ENCODE measurements around the gene PITPNC1.
"Not testable (repeated sequence)": the region's sequence is repeated elsewhere in the genome, so short reads cannot be mapped to it uniquely, and the experiment has no call there.

Gene PITPNC1

GRCh38 chr17:67491009-67491680 lies 114.1 kb downstream of the PITPNC1 start:
- DNase-seq: no peak

GRCh38 chr17:67491681-67492024 lies 114.6 kb downstream of the PITPNC1 start:
- no peak for DNase-seq

- no peak for DNase-seq
Measured at GRCh38 chr17:67492251-67492740, 115.2 kb downstream of the PITPNC1 start.

DNA sequence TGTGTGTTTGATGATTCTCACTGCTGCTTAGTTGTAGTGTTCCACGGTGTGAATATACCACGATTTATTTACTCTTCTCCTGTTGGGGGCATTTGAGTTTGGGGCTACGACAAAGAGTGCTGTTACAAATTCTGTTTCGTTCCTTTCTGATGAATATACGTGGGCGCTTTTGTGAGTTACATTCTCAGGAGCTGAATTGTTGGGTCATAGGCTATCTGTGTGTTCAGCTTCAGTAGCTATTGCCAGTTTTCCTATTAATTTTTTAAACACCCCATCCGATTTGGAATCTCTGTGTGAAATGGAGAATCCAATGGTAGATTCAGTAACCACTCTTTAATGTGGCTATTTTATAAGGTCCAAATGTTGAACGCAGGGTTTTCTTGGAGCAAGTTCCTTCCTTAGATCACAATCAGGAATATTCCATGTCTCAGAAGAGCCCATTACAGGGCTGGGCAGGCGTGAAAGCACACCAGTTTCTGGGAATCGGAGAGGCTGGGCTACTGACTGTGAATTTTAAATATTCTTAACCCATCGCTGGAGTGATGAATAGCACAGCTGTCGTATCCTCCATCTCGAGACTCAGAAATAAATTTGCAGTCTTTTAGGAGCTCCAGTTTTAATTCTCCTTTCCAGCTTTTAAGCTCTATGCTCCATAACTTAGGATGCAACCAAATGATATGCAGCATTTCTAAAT lies 115.9 kb downstream of the PITPNC1 start:
- DNase-seq: no peak

DNA sequence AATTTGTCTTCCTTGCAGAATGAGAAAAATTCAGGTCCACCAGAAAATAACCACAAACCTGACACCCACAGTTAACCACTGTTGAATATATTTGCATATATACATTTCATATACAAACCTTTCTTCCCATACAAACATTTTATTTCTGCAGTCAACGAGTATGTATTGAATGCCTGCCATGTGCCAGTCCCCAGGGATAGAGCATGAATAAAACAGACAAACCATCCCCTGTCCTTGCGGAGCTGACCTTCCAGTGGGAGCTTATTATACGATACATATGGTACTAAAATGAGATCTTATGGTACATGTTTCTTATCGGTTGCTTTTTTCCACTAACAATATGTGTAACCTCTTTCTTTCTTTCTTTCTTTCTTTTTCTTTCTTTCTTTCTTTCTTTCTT lies 116.7 kb downstream of the PITPNC1 start:
- no peak for DNase-seq

DNA sequence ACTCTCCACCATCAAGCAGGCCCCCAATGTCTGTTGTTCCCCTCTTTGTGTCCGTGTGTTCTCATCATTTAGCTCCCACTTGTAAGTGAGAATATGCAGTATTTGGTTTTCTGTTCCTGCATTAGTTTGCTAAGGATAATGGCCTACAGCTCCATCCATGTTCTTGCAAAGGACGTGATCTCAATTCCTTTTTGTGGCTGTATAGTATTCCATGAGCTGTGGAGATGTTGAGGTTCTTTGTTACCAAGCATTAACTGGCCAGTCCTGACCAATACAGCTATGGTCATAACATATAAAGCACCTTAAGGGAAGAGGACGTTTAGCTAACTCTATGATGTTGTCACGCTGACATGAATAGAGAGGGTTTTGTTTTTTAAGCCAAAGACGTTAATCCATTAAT lies 118.5 kb downstream of the PITPNC1 start:
- DNase-seq: not testable (repeated sequence)

DNA sequence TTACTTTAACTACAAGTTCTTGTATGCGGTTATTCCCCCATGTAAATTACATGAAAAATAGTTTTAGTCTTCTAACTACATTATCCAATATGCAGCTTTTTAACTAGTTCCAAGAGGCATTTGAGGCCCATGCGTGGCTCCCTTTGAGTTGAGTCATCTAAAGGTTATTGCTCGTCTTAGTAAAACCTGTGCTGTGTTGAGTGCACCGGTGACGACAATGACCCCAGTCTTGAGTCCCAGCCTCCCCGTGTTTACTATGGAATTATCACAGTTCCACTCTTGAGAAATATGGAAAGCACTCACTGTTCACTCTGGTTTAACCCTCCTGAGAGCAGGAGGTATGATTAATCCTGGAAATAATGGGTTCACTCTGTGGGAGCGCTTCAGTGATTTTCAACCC lies 119.2 kb downstream of the PITPNC1 start:
- no peak for DNase-seq

GRCh38 chr17:67499685-67500084 lies 122.6 kb downstream of the PITPNC1 start:
- DNase-seq: no peak

DNA sequence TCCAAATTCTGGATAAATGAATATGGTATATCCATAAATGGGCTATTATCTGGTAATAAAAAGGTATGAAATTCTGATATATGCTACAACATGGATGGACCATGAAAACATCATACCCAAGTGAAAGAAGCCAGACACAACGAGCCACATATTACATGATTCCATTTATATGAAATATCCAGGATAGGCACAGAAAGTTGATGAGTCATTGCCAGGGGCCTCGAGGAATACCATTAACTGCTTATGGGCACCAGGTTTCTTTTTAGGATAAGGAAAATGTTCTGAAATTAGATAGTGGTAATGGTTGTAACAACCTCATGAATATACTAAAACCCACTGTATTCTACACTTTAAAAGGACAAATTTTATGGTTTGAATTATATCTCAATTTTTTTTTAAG lies 123.2 kb downstream of the PITPNC1 start:
- no peak for DNase-seq

- DNase-seq: no peak
Measured at GRCh38 chr17:67500677-67501300, 123.7 kb downstream of the PITPNC1 start.

- no peak for DNase-seq
Measured at GRCh38 chr17:67502151-67502550, 125.1 kb downstream of the PITPNC1 start.

DNA sequence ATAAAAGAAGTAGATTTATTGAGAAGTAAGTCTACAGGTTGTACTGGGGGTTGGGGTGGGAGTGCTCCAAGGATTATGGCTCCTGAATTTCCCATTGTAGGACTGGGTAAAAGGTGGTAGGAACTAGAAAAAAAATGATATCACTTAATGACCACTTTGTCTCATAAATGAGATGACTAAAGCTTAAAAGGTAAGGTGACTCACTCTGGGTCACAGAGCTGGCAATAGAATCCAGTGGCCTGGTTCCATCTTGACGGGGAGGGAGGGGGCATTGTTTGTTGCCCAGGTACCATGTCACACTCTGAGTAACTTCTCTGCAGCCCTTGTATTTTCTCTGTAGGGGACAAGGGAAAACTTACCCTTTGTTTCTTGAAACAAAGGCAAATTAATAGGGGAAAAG lies 126.1 kb downstream of the PITPNC1 start:
- no peak for DNase-seq

DNA sequence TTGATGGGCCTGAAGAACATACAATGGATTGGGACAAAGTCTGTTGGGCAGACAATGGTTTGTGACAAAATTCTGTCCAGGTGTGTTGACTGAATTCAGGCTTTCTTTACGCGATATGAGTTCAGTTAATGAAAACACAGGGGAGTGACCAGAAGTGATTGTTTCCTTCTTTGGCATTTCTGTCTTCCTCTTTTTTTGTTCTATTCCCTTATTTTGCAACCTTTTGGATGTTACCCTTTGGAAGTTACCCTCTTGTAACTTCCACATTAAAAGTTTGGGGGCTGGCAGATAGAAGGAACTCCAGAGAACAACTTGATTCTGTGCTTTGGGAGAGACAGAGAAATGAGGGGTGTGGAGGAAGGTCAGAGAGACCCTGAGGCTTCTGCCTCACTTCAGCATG lies 126.7 kb downstream of the PITPNC1 start:
- no peak for DNase-seq

DNA sequence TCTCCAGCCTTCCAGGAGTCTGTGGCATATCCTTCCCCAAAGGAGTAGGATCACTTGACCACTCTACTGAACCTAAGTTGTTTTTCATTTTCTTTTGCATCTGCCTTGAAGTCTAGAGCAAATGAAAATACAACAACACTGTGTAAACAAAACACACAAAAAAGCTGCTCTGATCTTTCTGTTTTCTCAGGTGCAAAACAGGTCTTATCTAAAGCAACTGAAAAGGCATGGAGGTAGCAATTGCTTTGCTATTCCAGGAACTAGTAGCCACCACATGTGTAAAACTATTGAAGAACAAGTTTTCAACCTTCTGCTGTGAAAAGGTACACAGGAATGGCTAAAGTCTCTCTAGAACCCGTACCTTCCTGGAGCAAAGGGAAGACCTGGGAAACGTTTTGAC lies 127.1 kb downstream of the PITPNC1 start:
- DNase-seq: no peak

DNA sequence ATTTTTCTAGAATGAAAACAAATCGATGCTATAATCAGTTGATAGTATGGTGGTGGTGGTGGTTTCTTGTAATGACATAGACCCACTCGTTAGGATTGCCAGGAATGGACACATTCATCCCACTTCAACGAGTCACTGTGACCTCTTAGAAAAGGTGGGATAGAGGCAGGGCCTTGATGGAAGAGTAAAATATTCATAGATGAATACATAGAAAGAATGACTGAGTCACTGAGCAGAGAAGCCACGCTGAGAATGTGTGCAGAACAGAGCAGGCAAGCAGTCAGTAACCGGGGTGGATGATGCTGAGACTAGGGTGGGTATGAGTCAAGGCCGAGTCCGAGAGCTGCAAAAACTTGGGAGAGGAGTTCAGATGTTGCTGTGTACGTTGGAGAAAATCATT lies 129.9 kb downstream of the PITPNC1 start:
- DNase-seq: no peak

GRCh38 chr17:67509390-67510287 lies 132.6 kb downstream of the PITPNC1 start:
- DNase-seq: no peak

DNA sequence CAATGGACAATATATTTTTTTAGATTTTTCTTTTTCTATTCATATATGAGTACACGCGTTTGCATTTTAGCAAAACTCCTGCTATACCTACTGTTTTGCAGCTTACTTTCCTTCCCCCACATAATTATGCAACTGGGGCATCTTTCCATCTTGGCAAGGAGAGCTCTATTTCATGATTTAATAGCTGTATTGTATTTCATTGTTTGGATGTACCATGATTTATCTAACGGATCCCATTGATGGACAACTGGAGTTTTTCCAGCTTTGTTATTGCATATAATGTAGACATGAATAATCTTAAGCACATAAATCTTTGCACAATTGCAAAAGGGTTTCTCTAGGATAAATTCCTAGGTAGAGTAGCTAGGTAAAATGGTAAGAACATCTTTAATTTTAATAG lies 133.9 kb downstream of the PITPNC1 start:
- DNase-seq: no peak

GRCh38 chr17:67511804-67512203 lies 134.7 kb downstream of the PITPNC1 start:
- DNase-seq: no peak

- DNase-seq: no peak
Measured at GRCh38 chr17:67514998-67515397, 137.9 kb downstream of the PITPNC1 start.

- DNase-seq: no peak
Measured at GRCh38 chr17:67515490-67516083, 138.5 kb downstream of the PITPNC1 start.

DNA sequence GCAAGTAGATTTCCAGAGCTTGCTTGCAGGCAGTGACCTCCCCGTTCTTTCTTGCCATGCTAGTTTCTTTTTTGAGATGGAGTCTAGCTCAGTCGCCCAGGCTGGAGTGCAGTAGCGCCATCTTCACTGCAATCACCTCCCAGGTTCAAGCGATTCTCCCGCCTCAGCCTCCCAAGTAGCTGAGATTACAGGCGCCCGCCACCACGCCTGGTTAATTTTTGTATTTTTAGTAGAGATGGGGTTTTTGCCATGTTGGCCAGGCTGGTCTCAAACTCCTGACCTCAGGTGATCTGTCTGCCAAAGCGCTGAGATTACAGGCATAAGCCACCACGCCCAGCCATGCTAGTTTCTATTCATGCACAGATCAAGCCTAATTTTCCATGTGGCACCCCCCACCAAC lies 139.5 kb downstream of the PITPNC1 start:
- not testable (repeated sequence) for DNase-seq

GRCh38 chr17:67517325-67517724 lies 140.2 kb downstream of the PITPNC1 start:
- no peak for DNase-seq

DNA sequence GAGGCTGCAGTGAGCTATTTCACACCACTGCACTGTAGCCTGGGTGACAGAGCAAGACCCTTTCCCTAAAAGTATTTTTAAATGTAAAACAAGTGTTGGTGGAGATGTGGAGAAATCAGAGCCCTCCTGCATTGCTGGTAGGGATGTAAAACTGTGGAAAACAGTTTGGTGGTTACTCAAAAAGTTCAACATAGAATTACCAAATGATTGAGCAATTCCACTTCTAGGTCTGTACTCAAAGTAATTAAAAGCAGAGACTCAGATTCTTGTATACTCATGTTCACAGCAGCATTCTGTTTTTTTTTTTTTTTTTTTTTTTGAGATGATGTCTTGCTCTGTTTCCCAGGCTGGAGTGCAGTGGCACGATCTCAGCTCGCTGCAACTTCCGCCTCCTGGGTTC lies 141.8 kb downstream of the PITPNC1 start:
- DNase-seq: no peak

Measured in NCI-H1105 treated with DMSO at 0.1 percent for 48 hours (cell line).